Activated T-helper 1 cell treated with anti-CD3 and anti-CD28 coated beads, Interleukin-12 subunit alpha, Interleukin-12 subunit beta, Interleukin-2, Interleukin-4 antibody, amounts not matched to agents 30 ng/mL and 10 ng/mL and 1 ng/mL, durations not matched to agents 14 hours and 24 hours and 36 hours (primary cell): ENCODE data around the gene TAF13. TPM values are rescaled to one million over a fixed set of nuclear protein-coding genes. Genes with fewer than 3 reads are reported as not detected.
A peak's percentile ranks its signal among the peaks of the same experiment; 100 is the strongest.

Experiments
- DNase-seq: peaks from one replicate; pipeline ENCODE4 v3.0.0; 2021; ENCODE audit warnings: low spot score
- H3K27ac Mint-ChIP-seq: one replicate; pipeline ENCODE4 v1.8.0; 2021; ENCODE audit warnings: mild to moderate bottlenecking, mixed read lengths
- H3K27me3 Mint-ChIP-seq: one replicate; pipeline ENCODE4 v1.8.0; 2022; ENCODE audit warnings: mild to moderate bottlenecking, moderate library complexity, mixed read lengths; ENCODE audit not compliant: insufficient read depth
- H3K36me3 Mint-ChIP-seq: one replicate; pipeline ENCODE4 v1.8.0; 2021; ENCODE audit warnings: low read depth, mixed read lengths
- H3K4me1 Mint-ChIP-seq: one replicate; pipeline ENCODE4 v1.8.0; 2021; ENCODE audit warnings: low read depth, mixed read lengths
- H3K4me3 Mint-ChIP-seq: one replicate; pipeline ENCODE4 v1.8.0; 2021; ENCODE audit warnings: mild to moderate bottlenecking, moderate library complexity, mixed read lengths
- H3K9me3 Mint-ChIP-seq: one replicate; pipeline ENCODE4 v1.8.0; 2021; ENCODE audit warnings: mixed read lengths
- intact Hi-C: fragments of 100-400 bp; cut with micrococcal nuclease; formaldehyde crosslinking; loops from one replicate; pipeline ENCODE4 v1.15.1; 2024
- total RNA-seq: library from RNA; stranded (reverse); gene quantifications from 2 replicates; pipeline ENCODE4 v1.2.3, GENCODE V29; 2022

The TAF13 gene
- total RNA-seq, 1 donor from 2014 or later, result 28.8 TPM

- intact Hi-C loops, result no loop called here
- Mint-ChIP-seq H3K27ac (no peak overlapping the region), H3K4me1 (peaks cover 10% of the 10 kb centered on the region), H3K36me3 (peaks cover 4% of the 10 kb centered on the region), H3K27me3 (peaks cover 22% of the 10 kb centered on the region), H3K9me3 (no peaks in the 10 kb centered on the region), H3K4me3 (no peak overlapping the region)
- DNase-seq, result no peak
Measured at GRCh38 chr1:109107785-109108184, 32.0 kb upstream of the TAF13 start.

GRCh38 chr1:109105881-109106280 lies 30.1 kb upstream of the TAF13 start:
- Mint-ChIP-seq H3K9me3 (no peaks in the 10 kb centered on the region), H3K27me3 (peaks cover 14% of the 10 kb centered on the region), H3K4me1 (peaks cover 5% of the 10 kb centered on the region), H3K27ac (no peak overlapping the region), H3K36me3 (peaks cover 7% of the 10 kb centered on the region), H3K4me3 (no peak overlapping the region)
- intact Hi-C loops, result no loop called here
- DNase-seq, result no peak

DNA sequence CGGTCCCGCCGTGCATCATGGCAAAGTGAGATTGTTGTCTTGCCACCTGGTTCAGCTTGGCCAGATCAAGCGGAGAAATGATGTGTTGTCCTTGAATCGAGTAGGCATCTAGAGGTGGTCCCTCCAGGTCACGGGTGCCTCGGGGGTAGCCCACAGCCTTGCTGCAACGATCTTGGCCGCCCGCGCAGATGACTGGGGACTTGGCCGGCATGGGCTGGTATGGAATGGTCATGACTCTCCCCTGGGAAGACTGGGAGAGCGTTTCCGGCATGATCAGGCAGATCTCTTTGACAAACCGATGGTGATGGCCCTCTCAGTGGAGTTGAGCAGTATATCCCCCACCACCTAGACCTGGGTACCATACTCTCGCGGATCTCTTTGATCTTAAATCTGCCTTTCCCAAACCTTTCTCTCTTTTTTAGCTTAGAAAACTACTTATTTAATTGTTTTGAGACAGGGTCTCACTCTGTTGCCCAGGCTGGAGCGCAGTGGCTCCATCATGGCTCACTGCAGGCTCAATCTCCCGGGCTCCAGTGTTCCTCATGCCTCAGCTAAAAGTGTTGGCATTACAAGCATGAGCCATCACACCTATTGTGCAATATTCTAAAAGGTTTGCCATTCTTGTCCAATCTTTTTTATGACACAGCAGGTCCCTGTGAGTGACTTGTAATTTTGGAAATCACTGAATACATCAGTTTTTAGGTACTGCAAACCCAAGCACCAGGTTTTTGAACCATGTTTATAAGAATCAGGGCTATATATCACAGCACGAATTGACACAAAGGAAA lies 28.8 kb upstream of the TAF13 start:
- Mint-ChIP-seq H3K4me1 (peaks cover 10% of the 10 kb centered on the region), H3K27ac (no peak overlapping the region), H3K36me3 (peaks cover 12% of the 10 kb centered on the region), H3K9me3 (no peaks in the 10 kb centered on the region), H3K4me3 (no peak overlapping the region), H3K27me3 (peaks cover 4% of the 10 kb centered on the region)
- no peak for DNase-seq
- intact Hi-C loops, result no loop called here

DNA sequence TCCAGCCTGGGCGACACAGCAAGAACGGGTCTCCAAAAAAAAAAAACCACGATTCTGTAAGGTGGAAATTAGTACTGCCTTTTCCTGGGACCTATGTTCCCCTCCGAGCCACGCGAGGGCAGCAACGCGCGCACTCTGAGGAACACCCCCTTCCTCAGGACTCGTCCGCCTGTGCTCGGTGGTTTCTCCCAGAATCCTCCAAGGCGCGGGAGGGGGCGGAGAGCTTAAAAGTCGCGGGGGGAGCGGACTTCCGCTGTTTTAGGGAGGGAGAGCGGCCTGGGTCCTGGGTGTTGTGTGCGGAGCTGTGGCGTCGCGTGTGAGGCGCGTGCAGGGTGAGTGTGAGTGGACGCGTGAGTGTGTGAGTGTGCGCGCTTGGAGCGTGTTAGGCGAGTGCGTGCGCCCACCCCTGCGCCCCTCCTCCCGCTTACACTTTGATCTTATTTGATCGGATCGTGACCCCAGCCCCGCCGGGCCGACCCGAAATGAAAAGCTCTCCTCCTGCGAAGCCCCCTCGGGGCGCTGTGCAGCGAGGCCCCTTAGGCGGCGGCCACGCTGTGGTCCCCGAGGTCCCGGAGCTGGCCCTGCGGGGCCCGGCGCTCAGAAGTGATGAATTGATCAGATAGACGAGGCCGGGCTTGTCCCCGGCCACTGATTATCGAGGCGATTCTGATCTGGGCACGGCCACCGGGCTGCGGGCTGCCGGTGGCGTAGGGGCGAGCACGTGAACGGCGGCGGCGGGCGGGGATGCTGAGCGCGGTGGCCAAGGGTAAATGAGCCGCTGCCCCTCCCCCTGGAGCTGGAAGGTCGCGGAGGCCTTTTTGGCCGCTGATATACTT lies 24.4 kb upstream of the TAF13 start:
- intact Hi-C loops, result loop anchor here (1.0 to 2.0 kb wide), 6 partner anchors 10 to 113 kb away; partner anchors contain the start of genes SARS1, TAF13, TMEM167B and WDR47
- Mint-ChIP-seq H3K9me3 (no peaks in the 10 kb centered on the region), H3K36me3 (peaks cover 16% of the 10 kb centered on the region), H3K4me1 (peaks cover 10% of the 10 kb centered on the region), H3K27me3 (no peaks in the 10 kb centered on the region), H3K27ac (peak overlapping the region; percentile 98), H3K4me3 (peak overlapping the region; percentile 97)
- DNase-seq, result peak; percentile 95

DNA sequence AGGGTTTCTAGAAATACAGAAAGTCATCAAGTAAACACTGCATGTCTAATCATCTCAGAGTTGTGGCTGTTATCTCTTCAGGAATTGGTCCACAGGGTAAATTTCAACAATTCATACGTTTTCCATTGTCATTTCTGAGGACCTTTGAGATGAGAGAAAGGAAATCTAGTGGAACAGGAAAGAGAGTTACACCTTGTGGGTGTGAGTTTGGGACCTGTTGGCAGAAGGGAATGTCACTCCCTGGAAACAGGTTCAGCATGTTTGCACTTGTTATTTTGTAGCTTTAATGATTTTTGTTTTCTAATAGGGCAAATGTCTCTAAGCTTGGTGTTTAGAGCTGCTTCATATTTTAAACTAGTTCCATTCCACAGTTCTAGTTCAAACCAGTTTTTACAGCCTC lies 20.3 kb upstream of the TAF13 start:
- Mint-ChIP-seq H3K4me3 (no peak overlapping the region), H3K4me1 (peaks cover 25% of the 10 kb centered on the region), H3K9me3 (no peaks in the 10 kb centered on the region), H3K27me3 (no peaks in the 10 kb centered on the region), H3K27ac (no peak overlapping the region), H3K36me3 (peaks cover 25% of the 10 kb centered on the region)
- DNase-seq, result no peak
- intact Hi-C loops, result no loop called here

DNA sequence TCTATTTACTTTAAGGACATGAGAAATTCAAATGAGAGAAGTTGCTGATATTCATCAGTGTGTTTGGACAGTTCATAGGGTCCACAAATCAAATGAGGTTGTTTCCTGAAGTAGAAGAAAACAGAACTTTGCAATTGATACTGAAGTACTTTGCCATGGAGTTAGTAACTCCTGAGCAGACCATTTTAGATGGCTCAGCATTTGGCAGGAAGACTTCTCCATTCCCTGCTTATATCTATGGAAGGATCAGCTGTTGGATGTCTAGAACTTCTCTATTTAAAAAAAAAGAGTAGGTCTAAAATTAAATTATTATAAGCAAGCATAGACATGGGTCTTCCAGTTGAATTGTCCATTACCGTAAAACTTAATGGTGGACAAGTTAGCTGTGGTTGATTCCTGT lies 19.8 kb upstream of the TAF13 start:
- no peaks in the 10 kb centered on the region for H3K9me3 Mint-ChIP-seq
- no peak for DNase-seq
- peaks cover 26% of the 10 kb centered on the region for H3K4me1 Mint-ChIP-seq
- intact Hi-C loops, result no loop called here
- no peaks in the 10 kb centered on the region for H3K27me3 Mint-ChIP-seq
- H3K27ac Mint-ChIP-seq, result no peak overlapping the region
- peaks cover 24% of the 10 kb centered on the region for H3K36me3 Mint-ChIP-seq
- H3K4me3 Mint-ChIP-seq, result no peak overlapping the region

GRCh38 chr1:109094871-109095270 lies 19.1 kb upstream of the TAF13 start:
- intact Hi-C loops, result loop anchor here (5.0 kb wide), 1 partner anchor 437 kb away; no protein-coding TSS in a partner anchor
- Mint-ChIP-seq H3K4me3 (no peak overlapping the region), H3K27me3 (no peaks in the 10 kb centered on the region), H3K36me3 (peaks cover 26% of the 10 kb centered on the region), H3K4me1 (peaks cover 23% of the 10 kb centered on the region), H3K9me3 (no peaks in the 10 kb centered on the region), H3K27ac (no peak overlapping the region)
- DNase-seq, result no peak

GRCh38 chr1:109094377-109094803 lies 18.6 kb upstream of the TAF13 start:
- Mint-ChIP-seq H3K9me3 (no peaks in the 10 kb centered on the region), H3K27ac (no peak overlapping the region), H3K4me1 (peaks cover 21% of the 10 kb centered on the region), H3K36me3 (peaks cover 26% of the 10 kb centered on the region), H3K27me3 (no peaks in the 10 kb centered on the region), H3K4me3 (no peak overlapping the region)
- DNase-seq, result no peak
- intact Hi-C loops, result loop anchor here (5.0 kb wide), 1 partner anchor 438 kb away; no protein-coding TSS in a partner anchor

GRCh38 chr1:109091839-109092193 lies 16.0 kb upstream of the TAF13 start:
- intact Hi-C loops, result loop anchor here (2.0 to 5.0 kb wide), 4 partner anchors 345 to 1247 kb away; partner anchors contain the start of genes PRPF38B, RBM15 and STXBP3
- H3K27me3 Mint-ChIP-seq, result peaks cover 2% of the 10 kb centered on the region
- peak overlapping the region; percentile 93 for H3K27ac Mint-ChIP-seq
- no peaks in the 10 kb centered on the region for H3K9me3 Mint-ChIP-seq
- H3K36me3 Mint-ChIP-seq, result peaks cover 25% of the 10 kb centered on the region
- no peak for DNase-seq
- peaks cover 21% of the 10 kb centered on the region for H3K4me1 Mint-ChIP-seq
- H3K4me3 Mint-ChIP-seq, result peak overlapping the region; percentile 92

- H3K4me3 Mint-ChIP-seq, result peak overlapping the region; percentile 92
- H3K4me1 Mint-ChIP-seq, result peaks cover 21% of the 10 kb centered on the region
- DNase-seq, result no peak
- peak overlapping the region; percentile 93 for H3K27ac Mint-ChIP-seq
- H3K9me3 Mint-ChIP-seq, result no peaks in the 10 kb centered on the region
- peaks cover 24% of the 10 kb centered on the region for H3K36me3 Mint-ChIP-seq
- peaks cover 2% of the 10 kb centered on the region for H3K27me3 Mint-ChIP-seq
- intact Hi-C loops, result loop anchor here (2.0 to 5.0 kb wide), 4 partner anchors 344 to 1248 kb away; partner anchors contain the start of genes PRPF38B, RBM15 and STXBP3
Measured at GRCh38 chr1:109091078-109091838, 15.5 kb upstream of the TAF13 start.

DNA sequence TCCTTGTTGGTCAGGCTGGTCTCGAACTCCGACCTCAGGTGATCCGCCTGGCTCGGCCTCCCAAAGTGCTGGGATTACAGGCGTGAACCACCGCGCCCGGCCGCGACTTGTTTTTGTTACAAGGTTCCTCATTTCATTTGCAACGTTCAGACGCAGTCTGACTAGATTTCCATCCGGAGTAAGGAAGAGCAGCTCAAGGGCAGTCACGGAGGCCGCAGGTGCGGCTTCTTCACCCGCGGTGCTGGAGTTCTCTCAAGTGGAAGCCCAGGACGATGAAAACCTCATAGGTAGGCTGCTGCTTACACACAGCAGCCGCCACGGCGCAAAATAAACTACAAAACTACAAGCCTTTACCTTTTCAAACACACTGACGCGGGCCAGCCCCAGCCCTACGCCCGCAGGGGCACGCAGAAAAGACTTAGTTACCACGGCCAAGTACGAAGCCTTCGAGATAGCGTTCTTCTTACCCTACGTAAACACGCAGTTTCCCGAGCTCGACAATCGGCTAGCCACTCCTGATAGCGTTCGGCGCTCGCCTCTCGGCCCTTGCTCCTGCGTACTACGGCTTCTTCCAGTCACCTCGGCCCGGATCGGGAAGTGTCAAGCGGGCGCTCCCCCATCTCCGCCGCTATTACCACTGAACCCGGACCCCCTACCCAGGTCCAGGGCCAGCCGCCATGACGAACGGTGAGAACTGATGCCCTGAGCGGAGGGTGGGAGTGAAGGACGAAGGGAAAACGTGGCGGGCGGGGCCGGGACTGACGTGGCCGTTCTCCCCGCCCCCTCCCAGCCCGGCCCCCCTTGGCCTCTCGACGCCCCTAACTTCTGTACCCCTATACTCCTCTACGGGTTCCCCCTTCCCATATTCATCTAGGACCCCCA lies 14.6 kb upstream of the TAF13 start, which contains the start of gene TMEM167B:
TSS of gene TMEM167B (plus strand) at position 569 of the 882 bp plus-strand sequence. CDS start at position 678, 109 bp downstream.
- H3K27ac Mint-ChIP-seq, result peak within 1 kb of the TSS; percentile 93
- no peaks in the 10 kb centered on the region for H3K9me3 Mint-ChIP-seq
- peak; percentile 84 for DNase-seq
- intact Hi-C loops, result loop anchor here (1.0 to 5.0 kb wide), 12 partner anchors 10 to 1248 kb away; partner anchors contain the start of genes CLCC1, PRPF38B, PSMA5 and RBM15
- H3K4me1 Mint-ChIP-seq, result peaks cover 21% of the 10 kb centered on the region
- peaks cover 2% of the 10 kb centered on the region for H3K27me3 Mint-ChIP-seq
- H3K36me3 Mint-ChIP-seq, result peaks cover 24% of the 10 kb centered on the region
- peak within 1 kb of the TSS; percentile 92 for H3K4me3 Mint-ChIP-seq
